Measurements from ENCODE around the gene PTPRD.

DNA sequence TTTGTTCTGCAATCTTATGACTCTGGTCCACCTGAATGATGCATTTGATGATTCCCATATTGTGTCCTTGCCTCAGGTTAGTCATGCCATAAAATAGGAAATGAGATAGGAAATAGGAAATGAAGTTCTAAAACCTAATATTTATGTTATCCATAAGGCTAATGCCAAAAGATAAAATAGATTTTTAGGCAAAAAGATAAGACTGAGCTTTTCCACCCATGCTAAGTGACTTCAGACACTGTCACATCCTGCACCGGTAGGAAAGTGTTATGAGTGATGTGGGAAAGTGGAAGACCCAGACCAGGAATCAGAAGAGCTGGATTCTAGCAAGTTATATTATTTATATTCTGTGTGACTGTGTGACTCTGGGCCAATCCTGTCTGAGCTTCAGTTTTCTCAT, 2212.4 kb downstream of the PTPRD start:
- TF ChIP-seq POLR2AphosphoS5 (IDR thresholded peaks at IDR 0.05; ENCODE audit: low read depth, low read length) (no peak), CTCF (IDR thresholded peaks at IDR 0.05) (no peak)
